Natural killer cell (primary cell): Measurements from ENCODE around the gene RCBTB2. TPM values are rescaled to one million over a fixed set of nuclear protein-coding genes. Genes with fewer than 3 reads are reported as not detected.
A peak's percentile ranks its signal among the peaks of the same experiment; 100 is the strongest.

Experiments
- ATAC-seq, 3 donors: fragments of 150-1000 bp in 2 of 3; fragments of 200-7000 bp in 1 of 3; cut with Tn5 transposase; 1 replicate in 1 of 3; 2 replicates in 2 of 3; pipeline ENCODE4 v1.10.0; 2021; ENCODE audit warnings: mild to moderate bottlenecking in 2 of 3, moderate library complexity in 2 of 3
- DNase-seq, 2 donors: peaks; one replicate each; pipeline versions ENCODE4 v3.0.0 to v3.0.0-alpha.2; 2013 to 2021; ENCODE audit warnings: mixed read lengths in 1 of 2
- H3K27ac ChIP-seq: one replicate; pipeline ENCODE4 v1.5.1; 2013; ENCODE audit warnings: mild to moderate bottlenecking, low read length
- H3K27me3 ChIP-seq: one replicate; pipeline ENCODE4 v1.6.1; 2013; ENCODE audit warnings: low read length; ENCODE audit not compliant: control insufficient read depth, insufficient read depth
- H3K36me3 ChIP-seq: one replicate; pipeline ENCODE4 v1.6.1; 2013; ENCODE audit warnings: low read length; ENCODE audit not compliant: control insufficient read depth, insufficient read depth
- H3K4me1 ChIP-seq: one replicate; pipeline ENCODE4 v1.6.1; 2013; ENCODE audit warnings: low read length; ENCODE audit not compliant: control insufficient read depth, insufficient read depth
- H3K4me3 ChIP-seq: one replicate; pipeline ENCODE4 v1.5.1; 2013; ENCODE audit warnings: low read length
- H3K9me3 ChIP-seq: one replicate; pipeline ENCODE4 v1.6.1; 2013; ENCODE audit warnings: low read length; ENCODE audit not compliant: control insufficient read depth, insufficient read depth
- H3K27ac Mint-ChIP-seq, 2 donors: one replicate each; pipeline ENCODE4 v1.8.0; 2022; ENCODE audit warnings: mild to moderate bottlenecking in 2 of 2, mixed read lengths in 2 of 2, moderate library complexity in 1 of 2
- H3K27me3 Mint-ChIP-seq, 2 donors: one replicate each; pipeline ENCODE4 v1.8.0; 2022; ENCODE audit warnings: low read depth in 2 of 2, mixed read lengths in 2 of 2
- H3K36me3 Mint-ChIP-seq: one replicate; pipeline ENCODE4 v1.8.0; 2022; ENCODE audit warnings: mixed read lengths
- H3K4me1 Mint-ChIP-seq, 2 donors: one replicate each; pipeline ENCODE4 v1.8.0; 2022; ENCODE audit warnings: mixed read lengths in 2 of 2
- H3K4me3 Mint-ChIP-seq: one replicate; pipeline ENCODE4 v1.8.0; 2022; ENCODE audit warnings: mild to moderate bottlenecking, moderate library complexity, mixed read lengths
- H3K9me3 Mint-ChIP-seq, 2 donors: one replicate each; pipeline ENCODE4 v1.8.0; 2022; ENCODE audit warnings: mixed read lengths in 2 of 2
- WGBS: methylation state at CpG from one replicate; pipeline ENCODE4 v1.1.7; 2013; ENCODE audit warnings: missing lambda C conversion rate; ENCODE audit not compliant: insufficient coverage; 5-methylcytosine and 5-hydroxymethylcytosine counted together
- intact Hi-C: fragments of 100-400 bp; cut with micrococcal nuclease; formaldehyde crosslinking; loops from one replicate; pipeline ENCODE4 v1.14.2; 2022
- total RNA-seq, 4 donors: library from RNA; stranded (reverse); fragments of 120-200 nt in 1 of 4; gene quantifications; one replicate each; pipeline versions ENCODE4 v1.2.3 to v1.2.4, GENCODE V29; 2013 to 2022
- TF ChIP-seq, protein P1 (sequence below): fragments of 200-600 bp; IDR thresholded peaks from one replicate; pipeline ENCODE4 v1.8.0; 2022; ENCODE audit warnings: antibody characterized with exemption

Gene RCBTB2
- total RNA-seq, 3 donors from 2014 or later (not counting 1 experiment from before 2014, with no cell fraction given) = 21.9 to 27.1 (median 24.2) TPM

DNA sequence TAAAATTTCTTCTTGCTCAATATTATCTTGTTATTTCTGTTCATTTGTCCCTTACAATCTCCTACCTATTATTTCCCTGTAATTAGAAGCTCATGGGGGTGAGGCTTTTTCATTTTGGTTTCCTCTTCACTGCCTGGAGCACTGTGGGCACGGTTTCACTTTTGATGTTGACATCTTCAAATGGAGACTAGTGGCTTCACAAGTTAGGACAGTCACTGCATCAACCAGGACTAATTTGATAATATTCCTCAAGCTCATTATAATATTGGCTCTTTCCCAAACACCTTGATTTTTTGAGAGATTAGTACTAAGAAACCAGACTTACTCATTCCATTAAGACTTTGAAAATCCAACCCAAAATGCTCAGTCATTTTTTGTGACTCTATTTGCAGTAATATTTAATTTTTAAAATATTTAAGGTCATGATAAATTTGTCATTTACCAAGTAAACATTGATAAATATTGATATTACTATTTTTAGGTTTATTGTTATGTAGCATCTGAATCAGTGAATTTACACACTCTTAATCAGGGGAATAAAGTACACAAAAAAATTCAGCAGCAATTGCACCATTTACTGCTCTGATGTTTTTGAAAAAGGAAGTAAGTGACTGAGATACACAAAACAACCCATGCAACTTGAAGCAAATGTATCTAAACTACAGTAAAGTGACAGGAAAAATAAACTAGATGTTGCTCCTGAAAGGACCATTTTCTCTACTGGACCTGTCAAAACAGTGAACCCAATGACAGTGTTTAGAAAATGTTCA lies 28.8 kb upstream of the RCBTB2 start:
- peak overlapping the region; percentile 52 to 68 for H3K27ac Mint-ChIP-seq
- ATAC-seq = peak; percentile 1 to 40 (median 24)

DNA sequence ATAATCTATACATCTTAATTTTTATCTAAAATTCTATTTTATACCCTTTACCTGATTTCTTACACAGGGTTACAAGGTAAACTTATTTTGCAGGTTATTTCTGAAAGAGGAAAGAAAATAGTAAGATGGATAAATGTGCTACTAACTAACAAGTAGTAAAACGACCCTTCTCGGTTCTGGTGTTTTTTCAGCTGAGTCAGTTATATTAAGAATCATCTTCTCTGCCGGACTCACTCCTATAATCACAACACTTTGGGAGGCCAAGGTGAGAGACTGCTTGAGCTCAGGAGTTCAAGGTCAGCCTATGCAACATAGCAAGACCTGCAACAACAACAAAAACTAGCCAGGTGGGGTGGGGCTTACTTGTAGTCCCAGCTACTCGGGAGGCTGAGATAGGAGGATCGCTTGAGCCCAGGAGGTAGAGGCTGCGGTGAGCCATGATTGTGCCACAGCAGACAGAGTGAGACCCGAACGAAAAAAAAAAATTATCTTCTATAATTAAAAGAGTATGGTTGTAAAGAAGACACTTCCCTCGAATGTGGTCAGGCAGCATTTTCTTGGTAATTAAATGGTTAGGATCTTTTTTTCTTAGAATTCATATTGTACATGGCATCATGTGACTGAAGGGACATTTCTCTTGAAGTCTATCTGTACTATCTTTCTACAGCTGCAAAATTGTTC lies 27.9 kb upstream of the RCBTB2 start:
- Mint-ChIP-seq H3K9me3 (no peaks in the 10 kb centered on the region), H3K4me3 (peak overlapping the region; percentile 66), H3K4me1 (peaks cover 54 to 60% of the 10 kb centered on the region in 2 donors), H3K27ac (peak overlapping the region; percentile 52 to 68), H3K27me3 (peaks cover 6 to 17% of the 10 kb centered on the region in 2 donors), H3K36me3 (peaks cover 2% of the 10 kb centered on the region)
- DNase-seq (no peak), ATAC-seq (no peak)
- H3K27me3 ChIP-seq = peaks cover 6% of the 10 kb centered on the region
- WGBS = 81% methylated on average over 5 of the region's 9 CpGs
- H3K4me3 ChIP-seq = no peak overlapping the region
- H3K9me3 ChIP-seq = peaks cover 2% of the 10 kb centered on the region
- H3K27ac ChIP-seq = no peak overlapping the region
- H3K4me1 ChIP-seq = peaks cover 16% of the 10 kb centered on the region
- intact Hi-C loops = loop anchor here (5.0 kb wide), 2 partner anchors 158 to 1808 kb away; no protein-coding TSS in a partner anchor
- TF ChIP-seq, protein P1, sequence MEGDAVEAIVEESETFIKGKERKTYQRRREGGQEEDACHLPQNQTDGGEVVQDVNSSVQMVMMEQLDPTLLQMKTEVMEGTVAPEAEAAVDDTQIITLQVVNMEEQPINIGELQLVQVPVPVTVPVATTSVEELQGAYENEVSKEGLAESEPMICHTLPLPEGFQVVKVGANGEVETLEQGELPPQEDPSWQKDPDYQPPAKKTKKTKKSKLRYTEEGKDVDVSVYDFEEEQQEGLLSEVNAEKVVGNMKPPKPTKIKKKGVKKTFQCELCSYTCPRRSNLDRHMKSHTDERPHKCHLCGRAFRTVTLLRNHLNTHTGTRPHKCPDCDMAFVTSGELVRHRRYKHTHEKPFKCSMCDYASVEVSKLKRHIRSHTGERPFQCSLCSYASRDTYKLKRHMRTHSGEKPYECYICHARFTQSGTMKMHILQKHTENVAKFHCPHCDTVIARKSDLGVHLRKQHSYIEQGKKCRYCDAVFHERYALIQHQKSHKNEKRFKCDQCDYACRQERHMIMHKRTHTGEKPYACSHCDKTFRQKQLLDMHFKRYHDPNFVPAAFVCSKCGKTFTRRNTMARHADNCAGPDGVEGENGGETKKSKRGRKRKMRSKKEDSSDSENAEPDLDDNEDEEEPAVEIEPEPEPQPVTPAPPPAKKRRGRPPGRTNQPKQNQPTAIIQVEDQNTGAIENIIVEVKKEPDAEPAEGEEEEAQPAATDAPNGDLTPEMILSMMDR = no peak
- H3K36me3 ChIP-seq = no peaks in the 10 kb centered on the region

More for the DNA sequence above, 28.8 kb upstream of the RCBTB2 start:
- H3K36me3 Mint-ChIP-seq = no peaks in the 10 kb centered on the region
- H3K27me3 ChIP-seq = peaks cover 2% of the 10 kb centered on the region
- peak in 1 of 2 donors; percentile 55 for DNase-seq
- H3K4me1 ChIP-seq = peaks cover 16% of the 10 kb centered on the region
- H3K9me3 ChIP-seq = no peaks in the 10 kb centered on the region
- no peak overlapping the region for H3K27ac ChIP-seq
- TF ChIP-seq, protein P1 = no peak
- H3K36me3 ChIP-seq = no peaks in the 10 kb centered on the region
- H3K4me3 ChIP-seq = no peak overlapping the region
- no peaks in the 10 kb centered on the region for H3K9me3 Mint-ChIP-seq
- intact Hi-C loops = loop anchor here (1.0 to 5.0 kb wide), 5 partner anchors 28 to 1809 kb away; partner anchors contain the start of gene RCBTB2
- peak overlapping the region; percentile 80 for H3K4me3 Mint-ChIP-seq
- H3K4me1 Mint-ChIP-seq = peaks cover 54 to 61% of the 10 kb centered on the region in 2 donors
- peaks cover 6 to 17% of the 10 kb centered on the region in 2 donors for H3K27me3 Mint-ChIP-seq
- WGBS = 0% methylated on average over 1 of the region's 1 CpG

DNA sequence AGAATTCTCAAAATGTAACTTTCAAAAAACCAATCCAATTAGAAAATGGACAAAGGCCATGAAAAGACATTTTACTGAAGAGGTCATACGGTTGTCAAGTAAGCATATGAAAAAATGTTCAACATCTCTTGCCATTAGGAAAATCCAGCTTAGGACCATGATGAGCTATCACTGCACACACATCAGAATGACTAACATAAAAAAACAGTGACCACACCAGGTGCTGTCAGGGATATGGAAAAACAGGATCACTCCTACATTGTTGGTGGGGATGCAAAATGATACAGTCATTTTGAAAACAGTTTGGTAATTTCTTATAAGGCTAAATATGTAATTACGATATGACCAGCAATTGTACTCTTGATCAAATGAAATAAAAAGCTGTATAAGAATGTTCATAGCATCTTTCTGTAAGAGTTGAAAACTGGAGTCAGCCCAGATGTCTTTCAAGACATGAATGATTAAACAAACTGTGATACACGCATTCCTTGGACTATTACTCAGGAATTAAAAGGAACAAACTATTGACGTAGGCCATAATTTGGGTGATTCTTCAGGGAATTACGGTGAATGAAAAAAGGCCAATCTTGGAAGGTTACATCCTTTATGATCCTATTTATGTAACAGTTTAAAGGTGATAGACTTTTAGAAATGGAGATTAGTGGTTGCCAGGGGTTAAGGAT lies 26.9 kb upstream of the RCBTB2 start:
- TF ChIP-seq, protein P1 = no peak
- Mint-ChIP-seq H3K4me3 (no peak overlapping the region), H3K9me3 (no peaks in the 10 kb centered on the region), H3K36me3 (peaks cover 5% of the 10 kb centered on the region), H3K4me1 (peaks cover 45 to 51% of the 10 kb centered on the region in 2 donors), H3K27me3 (peaks cover 2 to 7% of the 10 kb centered on the region in 2 donors), H3K27ac (no peak overlapping the region)
- peaks cover 16% of the 10 kb centered on the region for H3K4me1 ChIP-seq
- no peak overlapping the region for H3K4me3 ChIP-seq
- intact Hi-C loops = loop anchor here (5.0 kb wide), 2 partner anchors 157 to 1807 kb away; no protein-coding TSS in a partner anchor
- no peaks in the 10 kb centered on the region for H3K36me3 ChIP-seq
- peaks cover 4% of the 10 kb centered on the region for H3K9me3 ChIP-seq
- 98% methylated on average over 5 of the region's 5 CpGs for WGBS
- peaks cover 6% of the 10 kb centered on the region for H3K27me3 ChIP-seq
- DNase-seq (no peak), ATAC-seq (no peak)
- H3K27ac ChIP-seq = no peak overlapping the region
